NCI-H748 (cell line): ENCODE measurements around the gene COA6.

Source experiments
- DNase-seq: peaks from one replicate; lab custom pipeline; 2025; ENCODE audit not compliant: unreplicated experiment; lab: John Stamatoyannopoulos, UW

COA6 gene

GRCh38 chr1:234408757-234409156 is 35.5 kb downstream of the COA6 start:
- no peak for DNase-seq

- DNase-seq: no peak
Measured at GRCh38 chr1:234409328-234409727, 36.1 kb downstream of the COA6 start.

GRCh38 chr1:234412830-234413229 is 39.6 kb downstream of the COA6 start:
- DNase-seq: no peak

DNA sequence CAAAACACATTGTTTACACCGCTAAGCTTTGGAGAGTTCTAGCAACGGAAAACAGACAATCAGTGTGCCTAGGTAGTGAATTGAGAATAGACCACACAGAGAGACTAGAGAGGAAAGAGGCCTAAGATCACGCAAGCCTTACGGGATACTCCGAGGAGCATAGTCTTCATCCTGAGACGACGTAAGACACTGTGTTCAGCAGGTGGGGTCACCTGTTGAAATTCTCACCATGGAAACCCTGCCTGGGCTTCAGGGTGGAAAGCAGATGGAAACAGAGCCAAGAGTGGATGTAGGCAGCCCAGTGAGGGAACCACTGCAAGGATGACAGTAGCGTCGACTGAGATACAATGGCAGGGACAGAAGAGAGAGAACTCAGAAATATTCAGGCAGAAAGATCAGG is 40.2 kb downstream of the COA6 start:
- DNase-seq: no peak

DNA sequence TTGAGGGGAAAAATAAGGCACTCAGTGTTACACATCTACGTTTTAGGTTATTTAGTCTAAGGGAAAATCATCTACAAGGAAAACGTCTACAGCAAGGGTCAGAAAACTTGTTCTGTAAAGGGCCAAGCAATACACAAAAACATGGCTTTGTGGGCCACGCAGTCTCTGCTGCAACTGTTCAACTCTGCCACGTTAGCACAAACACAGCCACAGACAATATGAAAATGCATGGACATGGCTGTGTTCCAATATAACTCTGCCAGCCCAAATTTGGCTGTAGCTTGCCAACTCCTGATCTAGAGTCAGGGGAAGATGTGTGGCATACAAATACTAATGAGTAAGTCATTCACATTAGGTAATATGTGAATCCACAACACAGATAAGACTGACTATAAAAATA is 40.7 kb downstream of the COA6 start:
- no peak for DNase-seq

DNA sequence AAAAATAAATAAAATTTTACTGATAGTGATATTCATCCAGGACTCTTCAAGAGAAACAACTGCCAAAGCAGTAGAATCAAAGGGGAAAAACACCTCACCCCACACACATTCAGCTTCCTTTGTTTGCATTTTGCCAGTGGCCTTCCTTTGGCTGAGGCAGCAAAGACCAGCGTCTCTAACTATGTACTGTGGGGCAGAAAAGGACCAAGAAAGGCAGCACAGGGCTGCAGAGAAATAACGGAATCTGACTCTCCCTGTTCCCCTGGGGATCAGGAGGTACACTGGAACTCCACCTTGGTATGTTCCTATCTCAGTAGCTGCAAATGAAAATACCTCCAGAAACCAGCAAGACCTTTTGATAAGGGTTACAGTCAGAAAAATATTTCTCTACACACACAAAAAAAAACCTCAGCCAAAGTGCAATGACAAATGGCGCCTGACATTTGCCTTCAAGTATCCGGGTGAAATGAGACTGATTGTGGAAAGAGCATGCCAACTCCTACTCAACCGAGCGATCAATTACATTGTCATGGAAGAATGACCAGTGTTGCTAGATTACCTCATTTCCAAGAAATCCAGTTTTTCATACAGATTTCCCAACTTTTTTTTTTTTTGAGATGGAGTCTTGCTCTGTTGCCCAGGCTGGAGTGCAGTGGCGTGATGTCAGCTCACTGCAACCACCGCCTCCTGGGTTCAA is 54.8 kb downstream of the COA6 start:
- DNase-seq: no peak

DNA sequence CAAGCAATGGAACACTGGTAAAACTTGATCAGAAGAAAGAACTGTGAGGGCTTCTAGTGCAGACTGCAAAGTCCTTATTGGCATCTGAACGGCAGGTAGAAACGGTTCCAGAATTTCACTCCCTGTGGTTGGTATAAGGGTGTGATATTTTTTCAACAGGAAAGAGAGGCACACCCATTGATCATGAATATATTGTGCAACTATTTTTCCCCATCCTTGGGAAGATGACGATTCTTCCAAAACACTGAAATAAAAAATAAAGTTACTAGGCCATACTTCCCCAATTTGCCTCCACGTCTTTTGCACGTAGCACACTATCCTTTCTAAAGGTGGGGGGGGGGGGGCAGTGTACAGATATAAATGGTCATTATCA is 56.2 kb downstream of the COA6 start:
- no peak for DNase-seq

GRCh38 chr1:234430691-234431090 is 57.4 kb downstream of the COA6 start:
- no peak for DNase-seq

DNA sequence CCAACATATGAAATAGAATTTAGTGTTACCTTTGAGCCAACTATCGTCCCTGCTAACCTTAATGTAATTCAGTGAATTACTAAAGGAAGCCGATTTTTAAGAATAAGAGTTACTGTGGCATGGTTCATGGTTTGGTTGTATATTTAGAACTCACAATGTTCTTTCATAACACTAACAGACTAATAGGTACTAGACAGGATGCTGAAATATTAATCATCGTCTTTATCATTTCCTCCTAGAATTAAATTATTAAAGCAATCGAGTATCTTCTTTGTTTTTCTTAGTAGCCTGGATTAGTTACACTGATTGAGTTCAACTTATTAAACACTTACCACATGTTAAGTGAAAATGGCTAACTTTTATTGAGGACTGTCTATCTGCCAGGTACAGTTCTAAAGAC is 58.0 kb downstream of the COA6 start:
- DNase-seq: no peak

- DNase-seq: no peak
Measured at GRCh38 chr1:234433563-234434285, 60.5 kb downstream of the COA6 start.
